PC-3 (cell line): ENCODE measurements around the gene CHI3L2. TPM values are rescaled to one million over a fixed set of nuclear protein-coding genes. Genes with fewer than 3 reads are reported as not detected.

Experiments used
- ATAC-seq: fragments of 200-7000 bp; cut with Tn5 transposase; 2 replicates; pipeline ENCODE4 v1.9.1; 2020; ENCODE audit warnings: mild to moderate bottlenecking, moderate library complexity
- BruUV-seq: library from RNA; stranded (reverse); fragments of 400-500 nt; replicated peaks from 2 replicates; lab custom pipeline; 2021; lab: Mats Ljungman, UMichigan
- CTCF ChIA-PET: fragments of 300-600 bp; sonication (Branson Sonifier 250); formaldehyde crosslinking; loops from one replicate; lab custom pipeline; 2022; ENCODE audit warnings: antibody characterized with exemption; lab: Charles Lee
- POLR2A ChIA-PET: fragments of 300-600 bp; sonication (Branson Sonifier 250); formaldehyde crosslinking; loops from one replicate; lab custom pipeline; 2022; ENCODE audit warnings: antibody characterized with exemption; ENCODE audit not compliant: unreplicated experiment; lab: Charles Lee
- DNase-seq: peaks from one replicate; pipeline ENCODE4 v3.0.0-alpha.2; 2015
- H2AFZ ChIP-seq: fragments of 300-600 bp; sonication (generic); 2 replicates; pipeline ENCODE4 v1.6.0; 2016; ENCODE audit warnings: antibody characterized with exemption, low read length
- H3F3A ChIP-seq: fragments of 300-600 bp; sonication (generic); one replicate; pipeline ENCODE4 v1.6.0; 2017; ENCODE audit warnings: antibody characterized with exemption, low read length, control low read depth, mild to moderate bottlenecking; ENCODE audit not compliant: unreplicated experiment
- H3K27ac ChIP-seq: fragments of 300-600 bp; sonication (generic); 2 replicates; pipeline ENCODE4 v1.5.1; 2016; ENCODE audit warnings: mild to moderate bottlenecking, low read length
- H3K27me3 ChIP-seq: fragments of 300-600 bp; sonication (generic); 2 replicates; pipeline ENCODE4 v1.6.1; 2016; ENCODE audit warnings: low read length, mixed read lengths
- H3K36me3 ChIP-seq: fragments of 300-600 bp; sonication (generic); 2 replicates; pipeline ENCODE4 v1.6.1; 2016; ENCODE audit warnings: low read depth, mixed run types, low read length, mixed read lengths
- H3K4me1 ChIP-seq: fragments of 300-600 bp; sonication (generic); 2 replicates; pipeline ENCODE4 v1.5.1; 2016; ENCODE audit warnings: low read length; ENCODE audit not compliant: insufficient read depth
- H3K4me2 ChIP-seq: fragments of 300-600 bp; sonication (generic); 2 replicates; pipeline ENCODE4 v1.6.0; 2016; ENCODE audit warnings: low read length
- H3K4me3 ChIP-seq: fragments of 300-600 bp; sonication (generic); 2 replicates; pipeline ENCODE4 v1.5.1; 2016; ENCODE audit warnings: mild to moderate bottlenecking, low read length, mixed read lengths
- H3K79me2 ChIP-seq: fragments of 300-600 bp; sonication (generic); 2 replicates; pipeline ENCODE4 v1.6.1; 2017; ENCODE audit warnings: low read length, mixed read lengths
- H3K9ac ChIP-seq: fragments of 300-600 bp; sonication (generic); 2 replicates; pipeline ENCODE4 v1.6.0; 2016; ENCODE audit warnings: mild to moderate bottlenecking, low read length
- H3K9me2 ChIP-seq: fragments of 300-600 bp; sonication (generic); replicated peaks from 2 replicates; pipeline ENCODE4 v1.6.1; 2016; ENCODE audit warnings: mixed run types, low read length, mixed read lengths
- H3K9me3 ChIP-seq: fragments of 300-600 bp; sonication (generic); 2 replicates; pipeline ENCODE4 v1.6.1; 2016; ENCODE audit warnings: low read length, mixed read lengths
- H4K20me1 ChIP-seq: fragments of 300-600 bp; sonication (generic); 2 replicates; pipeline ENCODE4 v1.6.1; 2016; ENCODE audit warnings: low read length, mixed read lengths
- CTCF ChIP-seq: fragments of 300-600 bp; sonication (generic); conservative IDR thresholded peaks from 2 replicates; pipeline ENCODE4 v1.5.1; 2017; ENCODE audit warnings: antibody characterized with exemption, low read depth, mild to moderate bottlenecking, low read length
- EZH2 ChIP-seq: fragments of 300-600 bp; sonication (generic); IDR thresholded peaks from one replicate; pipeline ENCODE4 v1.6.1; 2017; ENCODE audit warnings: antibody characterized with exemption, mild to moderate bottlenecking, low read length; ENCODE audit not compliant: unreplicated experiment
- EZH2phosphoT487 ChIP-seq: fragments of 300-600 bp; sonication (generic); IDR thresholded peaks from 2 replicates; pipeline ENCODE4 v1.6.1; 2018; ENCODE audit warnings: mild to moderate bottlenecking, antibody characterized with exemption, low read length, borderline replicate concordance
- intact Hi-C: fragments of 100-400 bp; cut with micrococcal nuclease; formaldehyde crosslinking; loops from 2 replicates; pipeline ENCODE4 v1.9.0; 2023
- total RNA-seq: library from RNA; depleted of rRNA; stranded (reverse); fragments of >200 nt; gene quantifications from 2 replicates; pipeline ENCODE4 v1.2.3, GENCODE V29; 2014

The CHI3L2 gene
- total RNA-seq, 1 experiment from 2014 or later = 0.55 TPM

- ATAC-seq = no peak
- no peaks in the 10 kb centered on the region for H3K27me3 ChIP-seq
- no peaks in the 10 kb centered on the region for H3K4me1 ChIP-seq
- no peaks in the 10 kb centered on the region for H3K36me3 ChIP-seq
- H3K9me2 ChIP-seq = no peaks in the 10 kb centered on the region
- BruUV-seq = no TSS peak
- no peak overlapping the region for H3K4me3 ChIP-seq
- H3K4me2 ChIP-seq = no peak overlapping the region
- intact Hi-C loops = no loop called here
- no peaks in the 10 kb centered on the region for H3F3A ChIP-seq
- H3K9ac ChIP-seq = no peak overlapping the region
- H2AFZ ChIP-seq = no peak overlapping the region
- no peaks in the 10 kb centered on the region for H3K79me2 ChIP-seq
- TF ChIP-seq EZH2 (no peak), EZH2phosphoT487 (no peak), CTCF (no peak)
- POLR2A ChIA-PET = interaction anchor here (0.6 kb wide), 1 partner anchor 41 kb away, joined by 3 read pairs; no protein-coding TSS in a partner anchor
- no peaks in the 10 kb centered on the region for H3K9me3 ChIP-seq
- no peaks in the 10 kb centered on the region for H4K20me1 ChIP-seq
- CTCF ChIA-PET = no interaction called here
- DNase-seq = no peak
- H3K27ac ChIP-seq = no peak overlapping the region
These were observed 59.4 kb downstream of the CHI3L2 start for GRCh38 chr1:111286912-111287311.

GRCh38 chr1:111289371-111289770 lies 61.9 kb downstream of the CHI3L2 start:
- Histone ChIP-seq H3K9ac (no peak overlapping the region), H3K36me3 (no peaks in the 10 kb centered on the region), H2AFZ (no peak overlapping the region), H4K20me1 (no peaks in the 10 kb centered on the region), H3K79me2 (no peaks in the 10 kb centered on the region), H3K27me3 (no peaks in the 10 kb centered on the region), H3K27ac (no peak overlapping the region), H3F3A (no peaks in the 10 kb centered on the region), H3K9me3 (no peaks in the 10 kb centered on the region), H3K4me2 (no peak overlapping the region), H3K4me1 (no peaks in the 10 kb centered on the region), H3K4me3 (no peak overlapping the region), H3K9me2 (no peaks in the 10 kb centered on the region)
- BruUV-seq = no TSS peak
- POLR2A ChIA-PET = no interaction called here
- ATAC-seq (no peak), DNase-seq (no peak)
- CTCF ChIA-PET = no interaction called here
- intact Hi-C loops = no loop called here
- TF ChIP-seq EZH2phosphoT487 = no peak
- TF ChIP-seq EZH2 = no peak
- no peak for TF ChIP-seq CTCF

GRCh38 chr1:111290104-111290503 lies 62.6 kb downstream of the CHI3L2 start:
- intact Hi-C loops = no loop called here
- Histone ChIP-seq H4K20me1 (no peaks in the 10 kb centered on the region), H3K4me1 (no peaks in the 10 kb centered on the region), H3F3A (no peaks in the 10 kb centered on the region), H3K4me3 (no peak overlapping the region), H2AFZ (no peak overlapping the region), H3K27ac (no peak overlapping the region), H3K79me2 (no peaks in the 10 kb centered on the region), H3K9ac (no peak overlapping the region), H3K4me2 (no peak overlapping the region), H3K36me3 (no peaks in the 10 kb centered on the region), H3K9me2 (no peaks in the 10 kb centered on the region), H3K9me3 (no peaks in the 10 kb centered on the region), H3K27me3 (no peaks in the 10 kb centered on the region)
- POLR2A ChIA-PET = no interaction called here
- no TSS peak for BruUV-seq
- DNase-seq (no peak), ATAC-seq (no peak)
- TF ChIP-seq EZH2 (no peak), CTCF (no peak), EZH2phosphoT487 (no peak)
- CTCF ChIA-PET = no interaction called here
